Activated T-helper 1 cell treated with anti-CD3 and anti-CD28 coated beads, Interleukin-12 subunit alpha, Interleukin-12 subunit beta, Interleukin-2, Interleukin-4 antibody, amounts not matched to agents 30 ng/mL and 10 ng/mL and 1 ng/mL, durations not matched to agents 14 hours and 24 hours and 36 hours (primary cell): ENCODE measurements around the gene PSMB1. TPM values are rescaled to one million over a fixed set of nuclear protein-coding genes. Genes with fewer than 3 reads are reported as not detected.
"Not testable (repeated sequence)": the region's sequence is repeated elsewhere in the genome, so short reads cannot be mapped to it uniquely, and the experiment has no call there.

Source experiments
- DNase-seq: peaks from one replicate; pipeline ENCODE4 v3.0.0; 2021; ENCODE audit warnings: low spot score
- H3K27ac Mint-ChIP-seq: one replicate; pipeline ENCODE4 v1.8.0; 2021; ENCODE audit warnings: mild to moderate bottlenecking, mixed read lengths
- H3K27me3 Mint-ChIP-seq: one replicate; pipeline ENCODE4 v1.8.0; 2022; ENCODE audit warnings: mild to moderate bottlenecking, moderate library complexity, mixed read lengths; ENCODE audit not compliant: insufficient read depth
- H3K36me3 Mint-ChIP-seq: one replicate; pipeline ENCODE4 v1.8.0; 2021; ENCODE audit warnings: low read depth, mixed read lengths
- H3K4me1 Mint-ChIP-seq: one replicate; pipeline ENCODE4 v1.8.0; 2021; ENCODE audit warnings: low read depth, mixed read lengths
- H3K4me3 Mint-ChIP-seq: one replicate; pipeline ENCODE4 v1.8.0; 2021; ENCODE audit warnings: mild to moderate bottlenecking, moderate library complexity, mixed read lengths
- H3K9me3 Mint-ChIP-seq: one replicate; pipeline ENCODE4 v1.8.0; 2021; ENCODE audit warnings: mixed read lengths
- intact Hi-C: fragments of 100-400 bp; cut with micrococcal nuclease; formaldehyde crosslinking; loops from one replicate; pipeline ENCODE4 v1.15.1; 2024
- total RNA-seq: library from RNA; stranded (reverse); gene quantifications from 2 replicates; pipeline ENCODE4 v1.2.3, GENCODE V29; 2022

Gene PSMB1
- total RNA-seq, 1 donor from 2014 or later, result 265 TPM

DNA sequence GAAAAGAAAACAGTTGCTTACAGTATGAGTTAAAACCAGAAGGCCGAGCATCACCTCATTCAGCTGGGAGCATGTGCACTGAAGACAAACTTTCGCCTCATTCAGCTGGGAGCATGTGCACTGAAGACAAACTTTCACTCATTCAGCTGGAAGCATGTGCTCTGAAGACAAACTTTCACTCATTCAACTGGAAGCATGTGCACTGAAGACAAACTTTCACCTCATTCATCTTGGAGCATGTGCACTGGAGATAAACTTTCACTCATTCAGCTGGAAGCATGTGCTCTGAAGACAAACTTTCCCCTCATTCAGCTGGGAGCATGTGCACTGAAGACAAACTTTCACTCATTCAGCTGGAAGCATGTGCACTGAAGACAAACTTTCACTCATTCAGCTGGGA is 45.4 kb downstream of the PSMB1 start:
- H3K27me3 Mint-ChIP-seq, result peaks cover 11% of the 10 kb centered on the region
- H3K4me1 Mint-ChIP-seq, DNase-seq, H3K4me3 Mint-ChIP-seq, H3K36me3 Mint-ChIP-seq, H3K27ac Mint-ChIP-seq, intact Hi-C loops, H3K9me3 Mint-ChIP-seq: not testable (repeated sequence)

DNA sequence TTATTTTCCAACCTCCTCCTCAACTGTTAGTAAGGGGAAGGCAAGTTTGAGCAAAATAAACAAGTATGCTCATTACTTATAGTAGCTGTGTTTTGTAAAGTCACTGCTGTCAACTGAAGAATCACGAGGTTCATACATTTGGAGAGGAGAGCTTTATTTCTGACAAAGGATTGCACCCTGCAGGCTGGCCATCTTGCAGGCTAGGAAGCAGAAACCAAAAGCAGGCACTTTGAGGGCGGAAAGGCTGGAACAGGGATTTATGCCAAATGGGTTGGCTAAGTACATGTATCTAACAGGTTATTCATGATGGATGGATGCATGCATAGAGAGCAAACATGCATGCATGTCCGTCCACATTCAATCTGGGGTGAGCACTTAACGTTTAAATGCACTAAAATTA is 46.7 kb downstream of the PSMB1 start:
- Mint-ChIP-seq H3K4me1 (no peaks in the 10 kb centered on the region), H3K27ac (no peak overlapping the region), H3K36me3 (no peaks in the 10 kb centered on the region), H3K4me3 (no peak overlapping the region), H3K9me3 (no peaks in the 10 kb centered on the region), H3K27me3 (peaks cover 12% of the 10 kb centered on the region)
- intact Hi-C loops, result no loop called here
- no peak for DNase-seq

DNA sequence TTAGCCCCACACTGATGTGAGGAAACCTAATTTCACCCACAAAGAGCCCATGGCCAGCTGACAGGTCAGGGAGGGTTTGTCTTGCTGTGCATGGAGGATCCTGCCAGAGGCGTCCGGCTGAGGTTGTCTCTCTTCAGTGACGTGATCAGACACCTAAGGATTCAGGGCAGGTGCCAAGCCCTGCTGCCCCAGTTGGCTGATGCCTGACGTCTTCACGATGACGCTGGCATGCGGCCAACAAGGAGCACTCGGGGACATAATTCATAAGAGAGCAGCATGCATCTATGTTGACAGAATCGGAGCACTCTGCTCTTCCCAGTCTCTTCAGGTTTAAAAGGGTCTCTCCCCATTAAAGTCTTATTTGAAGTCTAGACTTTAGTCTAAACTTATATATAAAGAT is 47.8 kb downstream of the PSMB1 start:
- intact Hi-C loops, result no loop called here
- peaks cover 12% of the 10 kb centered on the region for H3K27me3 Mint-ChIP-seq
- no peak overlapping the region for H3K4me3 Mint-ChIP-seq
- no peak for DNase-seq
- no peak overlapping the region for H3K27ac Mint-ChIP-seq
- H3K36me3 Mint-ChIP-seq, result no peaks in the 10 kb centered on the region
- no peaks in the 10 kb centered on the region for H3K4me1 Mint-ChIP-seq
- H3K9me3 Mint-ChIP-seq, result peaks cover 8% of the 10 kb centered on the region

DNA sequence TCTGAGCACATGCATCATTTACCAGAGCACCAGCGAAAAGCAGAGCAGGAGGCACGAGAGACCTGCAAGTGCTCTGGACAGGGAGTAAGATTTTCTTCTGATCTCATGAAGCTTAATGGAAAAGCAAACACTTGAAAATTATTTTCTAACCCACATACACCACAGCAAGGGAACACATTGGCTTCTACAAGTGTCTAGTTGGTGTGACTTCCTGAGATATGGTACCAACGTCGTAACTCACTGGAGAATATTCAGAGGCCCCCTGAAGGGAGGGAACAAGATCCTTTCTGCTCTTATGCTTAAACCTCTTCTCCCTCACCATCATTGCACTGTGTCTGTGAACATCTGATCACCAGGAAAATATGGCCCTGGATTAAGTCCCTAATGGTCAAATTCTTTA is 48.6 kb downstream of the PSMB1 start:
- H3K4me1 Mint-ChIP-seq, result no peaks in the 10 kb centered on the region
- no peaks in the 10 kb centered on the region for H3K36me3 Mint-ChIP-seq
- intact Hi-C loops, result no loop called here
- no peak for DNase-seq
- no peak overlapping the region for H3K4me3 Mint-ChIP-seq
- no peak overlapping the region for H3K27ac Mint-ChIP-seq
- peaks cover 8% of the 10 kb centered on the region for H3K9me3 Mint-ChIP-seq
- peaks cover 14% of the 10 kb centered on the region for H3K27me3 Mint-ChIP-seq

DNA sequence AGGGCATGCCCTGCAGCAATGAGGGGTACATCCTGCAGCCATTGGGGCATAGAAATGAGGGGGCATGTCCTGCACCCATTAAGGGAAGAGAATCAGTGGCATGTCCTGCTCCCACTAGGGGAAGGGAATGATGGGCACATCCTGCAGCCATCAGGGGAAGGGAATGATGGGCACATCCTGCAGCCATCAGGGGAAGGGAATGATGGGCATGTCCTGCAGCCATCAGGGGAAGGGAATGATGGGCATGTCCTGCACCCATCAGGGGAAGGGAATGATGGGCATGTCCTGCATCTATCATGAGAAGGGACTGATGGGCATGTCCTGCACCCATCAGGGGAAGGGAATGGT is 49.7 kb downstream of the PSMB1 start:
- no peak for DNase-seq
- no peak overlapping the region for H3K27ac Mint-ChIP-seq
- H3K4me1 Mint-ChIP-seq, result no peaks in the 10 kb centered on the region
- no peaks in the 10 kb centered on the region for H3K36me3 Mint-ChIP-seq
- intact Hi-C loops, result no loop called here
- H3K27me3 Mint-ChIP-seq, result peaks cover 14% of the 10 kb centered on the region
- no peak overlapping the region for H3K4me3 Mint-ChIP-seq
- H3K9me3 Mint-ChIP-seq, result peaks cover 8% of the 10 kb centered on the region

DNA sequence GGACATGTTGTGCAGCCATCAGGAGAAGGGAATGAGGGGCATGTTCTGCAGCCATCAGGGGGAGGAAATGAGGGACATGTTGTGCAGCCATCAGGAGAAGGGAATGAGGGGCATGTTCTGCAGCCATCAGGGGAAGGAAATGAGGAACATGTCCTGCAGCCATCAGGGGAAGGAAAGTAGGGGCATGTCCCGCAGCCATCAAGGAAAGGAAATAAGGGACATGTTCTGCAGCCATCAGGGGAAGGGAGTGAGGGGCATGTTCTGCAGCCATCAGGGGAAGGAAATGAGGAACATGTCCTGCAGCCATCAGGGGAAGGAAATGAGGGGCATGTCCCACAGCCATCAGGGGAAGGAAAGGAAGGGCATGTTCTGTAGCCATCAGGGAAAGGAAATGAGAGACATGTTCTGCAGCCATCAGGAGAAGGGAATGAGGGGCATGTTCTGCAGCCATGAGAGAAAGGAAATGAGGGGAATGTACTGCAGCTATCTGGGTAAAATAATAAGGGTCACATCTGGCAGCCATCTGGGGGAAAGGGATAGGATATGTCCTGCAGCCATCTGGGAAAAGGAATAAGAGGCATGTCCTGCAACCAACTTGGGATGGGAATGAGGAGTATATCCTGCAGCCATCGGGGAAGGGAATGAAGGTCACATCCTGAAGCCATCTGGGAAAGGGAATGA is 50.2 kb downstream of the PSMB1 start:
- H3K4me1 Mint-ChIP-seq, H3K9me3 Mint-ChIP-seq, DNase-seq, H3K4me3 Mint-ChIP-seq, intact Hi-C loops, H3K27ac Mint-ChIP-seq, H3K36me3 Mint-ChIP-seq: not testable (repeated sequence)
- H3K27me3 Mint-ChIP-seq, result peaks cover 14% of the 10 kb centered on the region

DNA sequence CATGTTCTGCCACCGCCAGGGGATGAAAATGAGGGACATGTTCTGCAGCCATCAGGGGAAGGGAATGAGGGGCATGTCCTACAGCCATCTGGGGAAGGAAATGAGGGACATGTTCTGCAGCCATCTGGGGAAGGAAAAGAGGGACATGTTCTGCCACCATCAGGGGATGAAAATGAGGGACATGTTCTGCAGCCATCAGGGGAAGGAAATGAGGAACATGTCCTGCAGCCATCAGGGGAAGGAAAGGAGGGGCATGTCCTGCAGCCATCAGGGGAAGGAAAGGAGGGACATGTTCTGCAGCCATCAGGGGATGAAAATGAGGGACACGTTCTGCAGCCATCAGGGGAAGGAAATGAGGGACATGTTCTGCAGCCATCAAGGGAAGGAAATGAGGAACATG is 50.8 kb downstream of the PSMB1 start:
- peaks cover 14% of the 10 kb centered on the region for H3K27me3 Mint-ChIP-seq
- H3K9me3 Mint-ChIP-seq, result not testable (repeated sequence)

DNA sequence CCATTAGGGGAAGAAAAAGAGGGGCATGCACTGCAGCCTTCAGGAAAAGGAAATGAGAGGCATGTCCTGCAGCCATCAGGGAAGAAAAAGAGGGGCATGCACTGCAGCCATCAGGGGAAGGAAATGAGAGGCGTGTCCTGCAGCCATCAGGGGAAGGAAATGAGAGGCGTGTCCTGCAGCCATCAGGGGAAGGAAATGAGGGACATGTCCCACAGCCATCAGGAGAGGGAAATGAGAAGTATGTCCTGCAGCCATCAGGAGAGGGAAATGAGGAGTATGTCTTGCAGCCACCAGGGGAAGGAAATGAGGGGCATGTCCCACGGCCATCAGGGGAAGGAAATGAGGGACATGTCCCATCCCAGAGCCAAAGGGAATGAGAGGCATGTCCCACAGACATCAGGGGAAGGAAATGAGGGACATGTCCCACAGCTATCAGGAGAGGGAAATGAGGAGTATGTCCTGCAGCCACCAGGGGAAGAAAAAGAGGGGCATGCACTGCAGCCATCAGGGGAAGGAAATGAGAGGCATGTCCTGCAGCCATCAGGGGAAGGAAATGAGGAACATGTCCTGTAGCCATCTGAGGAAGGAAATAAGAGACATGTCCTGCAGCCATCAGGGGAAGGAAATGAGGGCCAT is 52.0 kb downstream of the PSMB1 start:
- no peak for DNase-seq
- Mint-ChIP-seq H3K36me3 (no peaks in the 10 kb centered on the region), H3K27ac (no peak overlapping the region), H3K27me3 (peaks cover 18% of the 10 kb centered on the region), H3K9me3 (peaks cover 8% of the 10 kb centered on the region), H3K4me3 (no peak overlapping the region), H3K4me1 (no peaks in the 10 kb centered on the region)
- intact Hi-C loops, result no loop called here

More for the DNA sequence above, 50.8 kb downstream of the PSMB1 start:
- H3K4me3 Mint-ChIP-seq, H3K4me1 Mint-ChIP-seq, intact Hi-C loops, H3K27ac Mint-ChIP-seq, H3K36me3 Mint-ChIP-seq, DNase-seq: not testable (repeated sequence)

DNA sequence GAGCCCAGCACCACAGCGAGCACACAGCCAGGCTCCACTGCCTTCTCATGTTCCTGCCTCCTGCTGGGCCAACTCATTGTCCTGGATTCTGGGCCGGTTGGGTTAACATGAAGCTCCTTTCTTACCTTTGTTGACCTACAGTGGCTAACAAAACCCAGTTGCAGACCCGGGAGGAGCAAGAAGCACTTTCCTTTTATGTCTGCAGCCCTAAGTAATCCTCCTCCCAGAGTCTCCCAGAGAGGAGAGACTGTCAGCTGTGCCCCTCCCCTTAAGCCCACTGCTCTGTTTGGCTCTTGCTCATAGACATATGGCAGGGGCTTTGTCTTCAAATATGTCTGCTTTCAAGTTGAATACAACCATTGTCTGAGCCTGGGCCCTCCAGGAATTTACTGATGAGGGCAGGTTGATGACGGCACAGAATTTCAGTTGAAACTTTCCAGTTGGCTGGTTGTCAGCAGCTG is 55.2 kb downstream of the PSMB1 start:
- Mint-ChIP-seq H3K27me3 (peaks cover 25% of the 10 kb centered on the region), H3K27ac (no peak overlapping the region), H3K4me1 (no peaks in the 10 kb centered on the region), H3K4me3 (no peak overlapping the region), H3K36me3 (no peaks in the 10 kb centered on the region), H3K9me3 (peaks cover 8% of the 10 kb centered on the region)
- intact Hi-C loops, result no loop called here
- DNase-seq, result no peak

DNA sequence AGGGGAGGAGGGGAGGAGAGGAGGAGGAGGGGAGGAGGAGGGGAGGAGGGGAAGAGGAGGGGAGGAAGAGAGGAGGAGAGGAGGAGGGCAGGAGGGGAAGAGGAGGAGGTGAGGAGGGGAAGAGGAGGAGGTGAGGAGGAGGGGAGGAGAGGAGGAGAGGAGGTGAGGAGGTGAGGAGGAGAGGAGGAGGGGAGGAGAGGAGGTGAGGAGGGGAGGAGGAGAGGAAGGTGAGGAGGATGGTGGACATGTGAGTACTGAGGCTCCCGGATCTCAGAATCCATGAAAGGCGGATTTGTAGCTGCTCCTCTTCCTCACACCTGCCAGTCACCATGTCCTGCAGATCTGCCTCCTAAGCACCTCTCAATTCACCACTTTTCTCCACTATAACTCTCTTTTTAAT is 59.8 kb downstream of the PSMB1 start:
- Mint-ChIP-seq H3K4me1 (no peaks in the 10 kb centered on the region), H3K27ac (no peak overlapping the region), H3K9me3 (no peaks in the 10 kb centered on the region), H3K4me3 (no peak overlapping the region), H3K27me3 (peaks cover 28% of the 10 kb centered on the region), H3K36me3 (no peaks in the 10 kb centered on the region)
- intact Hi-C loops, result no loop called here
- DNase-seq, result no peak

DNA sequence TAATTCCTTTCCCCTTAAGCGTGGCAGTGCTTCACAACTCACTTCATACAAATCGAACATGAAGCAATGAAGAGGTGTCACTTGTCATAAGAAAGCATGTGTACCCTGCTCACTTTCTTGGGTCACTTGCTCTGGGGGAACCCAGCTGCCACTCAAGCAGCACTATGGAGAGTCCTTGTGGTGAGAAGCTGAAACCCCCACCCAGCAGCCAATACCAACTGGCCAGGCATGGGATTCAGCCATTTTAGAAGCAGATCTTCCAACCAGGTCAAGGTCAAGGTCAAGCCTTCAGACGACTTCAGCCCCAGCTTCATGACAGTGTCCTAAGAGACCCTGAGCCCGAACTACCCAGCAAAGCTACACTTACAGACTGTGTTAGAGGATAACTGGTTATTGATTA is 62.8 kb downstream of the PSMB1 start:
- Mint-ChIP-seq H3K27me3 (peaks cover 23% of the 10 kb centered on the region), H3K4me1 (no peaks in the 10 kb centered on the region), H3K9me3 (no peaks in the 10 kb centered on the region), H3K36me3 (no peaks in the 10 kb centered on the region), H3K4me3 (no peak overlapping the region), H3K27ac (no peak overlapping the region)
- DNase-seq, result no peak
- intact Hi-C loops, result no loop called here

DNA sequence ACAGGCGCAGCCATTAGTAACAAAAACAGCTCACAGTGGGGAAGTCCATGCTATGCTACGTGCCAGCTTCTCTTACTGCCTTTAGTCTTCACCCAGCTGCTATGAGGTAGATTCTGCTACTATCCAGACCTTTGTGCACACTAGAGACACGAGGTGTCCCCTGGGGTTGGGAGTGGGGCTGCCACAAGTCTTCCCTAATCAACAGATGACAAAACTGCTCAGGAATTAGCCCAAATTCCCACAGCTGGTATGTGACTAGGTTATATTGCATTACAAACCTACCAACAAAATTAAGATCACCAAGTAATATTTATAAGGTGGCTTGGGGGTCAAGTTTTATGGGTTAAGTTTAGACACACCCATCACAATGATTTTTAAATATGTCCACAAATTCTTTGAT is 63.3 kb downstream of the PSMB1 start:
- intact Hi-C loops, result no loop called here
- H3K27ac Mint-ChIP-seq, result no peak overlapping the region
- H3K27me3 Mint-ChIP-seq, result peaks cover 22% of the 10 kb centered on the region
- H3K9me3 Mint-ChIP-seq, result no peaks in the 10 kb centered on the region
- no peaks in the 10 kb centered on the region for H3K36me3 Mint-ChIP-seq
- no peak for DNase-seq
- no peak overlapping the region for H3K4me3 Mint-ChIP-seq
- no peaks in the 10 kb centered on the region for H3K4me1 Mint-ChIP-seq

DNA sequence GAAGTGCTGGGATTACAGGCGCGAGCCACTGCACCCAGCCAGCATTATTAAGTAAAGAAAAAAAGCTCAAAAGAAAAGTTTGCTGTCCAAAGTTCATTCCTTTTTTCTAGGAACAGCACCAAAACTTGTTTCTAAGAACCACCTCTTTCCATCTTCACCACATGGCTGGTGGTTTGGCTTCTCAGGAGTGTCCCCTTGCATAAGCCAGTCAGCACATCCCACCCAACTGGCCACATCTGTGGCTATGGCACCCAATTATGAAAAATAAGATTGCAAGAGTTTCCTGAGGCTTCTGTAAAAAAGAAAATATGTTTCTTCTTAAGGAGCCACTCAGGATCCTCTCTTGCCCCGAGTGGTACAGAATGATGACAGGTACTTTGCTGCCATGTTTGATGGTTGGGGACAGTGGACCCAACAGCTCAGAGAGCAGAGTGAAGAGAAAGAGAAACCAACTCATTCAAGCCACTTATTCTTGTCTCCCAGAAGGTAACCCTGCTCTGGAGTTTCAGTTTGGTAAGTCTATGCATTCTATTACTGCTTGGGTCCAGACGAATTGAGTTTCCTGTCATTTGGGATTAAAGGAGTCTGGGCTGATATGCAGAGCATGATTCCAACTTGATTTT is 65.3 kb downstream of the PSMB1 start:
- Mint-ChIP-seq H3K27me3 (peaks cover 11% of the 10 kb centered on the region), H3K4me1 (no peaks in the 10 kb centered on the region), H3K4me3 (no peak overlapping the region), H3K27ac (no peak overlapping the region), H3K36me3 (no peaks in the 10 kb centered on the region), H3K9me3 (no peaks in the 10 kb centered on the region)
- intact Hi-C loops, result no loop called here
- DNase-seq, result no peak
